ENCODE data around the gene CCDC30. TPM values are rescaled to one million over a fixed set of nuclear protein-coding genes. Genes with fewer than 3 reads are reported as not detected.

The CCDC30 gene
- total and polyA plus RNA-seq, 9 of the 15 experiments (the other 6 are each of a cell fraction or from before 2014, with no cell fraction given), result 0.05 to 0.91 (median 0.24) TPM

- TF ChIP-seq AFF4 (CRISPR knock-in tag; IDR thresholded peaks at IDR 0.05) (no peak), NR4A1 (CRISPR knock-in tag; IDR thresholded peaks at IDR 0.05) (no peak), NR4A1 (tag; IDR thresholded peaks at IDR 0.05) (peak; percentile 45; the same call in 1 of the 2 replicates), ATF3 (IDR thresholded peaks at IDR 0.05) (no peak), ATF3 (CRISPR knock-in tag; conservative IDR thresholded peaks at IDR 0.05) (0 out of 2 replicates have a peak, but pooled peaks have one; percentile 30), SAFB (IDR thresholded peaks at IDR 0.05; ENCODE audit: borderline replicate concordance, low read depth, low read length) (no peak), HNRNPK (IDR thresholded peaks at IDR 0.05; ENCODE audit: low read depth, low read length, poor library complexity, severe bottlenecking) (no peak), POLR2A (conservative IDR thresholded peaks at IDR 0.05) (no peak; the same call in 1 of the 2 replicates), MXI1 (IDR thresholded peaks at IDR 0.05; ENCODE audit: low read depth, low read length) (0 out of 2 replicates have a peak, but pooled peaks have one; percentile 14), CBX3 (IDR thresholded peaks at IDR 0.05; ENCODE audit: borderline replicate concordance in 1 of 2, low read length in 2 of 2) (peak in 1 of 2 experiments; percentile 4; a peak in 1 of 3 replicates), HLTF (IDR thresholded peaks at IDR 0.05) (0 out of 2 replicates have a peak, but pooled peaks have one; percentile 13), TEAD4 (IDR thresholded peaks at IDR 0.05; ENCODE audit: low read length) (peak; percentile 16; the same call in 1 of the 2 replicates), TEAD4 (CRISPR knock-in tag; IDR thresholded peaks at IDR 0.05; ENCODE audit: borderline replicate concordance) (no peak), EGR1 (conservative IDR thresholded peaks at IDR 0.05) (peak; percentile 19; the same call in 1 of the 2 replicates), SMARCE1 (IDR thresholded peaks at IDR 0.05) (peak; percentile 31; the same call in 1 of the 2 replicates), RBM15 (IDR thresholded peaks at IDR 0.05; ENCODE audit: insufficient read depth, low read length) (no peak), ASH1L (IDR thresholded peaks at IDR 0.05; ENCODE audit: borderline replicate concordance, low read depth, partially characterized antibody) (peak; percentile 28), FIP1L1 (IDR thresholded peaks at IDR 0.05; ENCODE audit: low read depth, low read length, poor library complexity, severe bottlenecking) (no peak), HBP1 (CRISPR knock-in tag; IDR thresholded peaks at IDR 0.05) (peak; percentile 3; the same call in 1 of the 2 replicates), GATAD2B (IDR thresholded peaks at IDR 0.05; ENCODE audit: borderline replicate concordance) (no peak), HSF4 (CRISPR knock-in tag; IDR thresholded peaks at IDR 0.05; ENCODE audit: borderline replicate concordance) (no peak), HNRNPH1 (optimal IDR thresholded peaks at IDR 0.05; ENCODE audit: low read depth, low read length) (no peak), CBX2 (IDR thresholded peaks at IDR 0.05; ENCODE audit: insufficient read depth, low read length, poor library complexity, severe bottlenecking) (no peak)
Measured at GRCh38 chr1:42680921-42681683, 218.0 kb downstream of the CCDC30 start (continued).
